H9 (cell line): ENCODE data around the gene TPCN2. TPM values are rescaled to one million over a fixed set of nuclear protein-coding genes. Genes with fewer than 3 reads are reported as not detected.
A peak's percentile ranks its signal among the peaks of the same experiment; 100 is the strongest.

Source experiments
- DNase-seq: peaks from one replicate; pipeline ENCODE4 v3.0.0-alpha.2; 2017
- H2AFZ ChIP-seq: one replicate; pipeline ENCODE4 v1.6.1; 2013; ENCODE audit warnings: mild to moderate bottlenecking, low read length, control low read depth, moderate library complexity
- H2AK5ac ChIP-seq: 2 replicates; pipeline ENCODE4 v1.6.1; 2013; ENCODE audit warnings: low read length, control low read depth, mixed read lengths; ENCODE audit not compliant: insufficient read length
- H2BK120ac ChIP-seq: one replicate; pipeline ENCODE4 v1.6.1; 2013; ENCODE audit warnings: low read depth, mild to moderate bottlenecking, low read length, control low read depth, inconsistent platforms; ENCODE audit not compliant: poor library complexity, severe bottlenecking
- H2BK12ac ChIP-seq: 2 replicates; pipeline ENCODE4 v1.6.1; 2013; ENCODE audit warnings: low read length, control low read depth, mixed read lengths, low read depth; ENCODE audit not compliant: insufficient read length
- H2BK15ac ChIP-seq: 2 replicates; pipeline ENCODE4 v1.6.1; 2013; ENCODE audit warnings: low read depth, low read length, control low read depth
- H2BK20ac ChIP-seq: one replicate; pipeline ENCODE4 v1.6.1; 2013; ENCODE audit warnings: low read depth, mild to moderate bottlenecking, low read length, control low read depth, inconsistent platforms; ENCODE audit not compliant: poor library complexity, severe bottlenecking
- H2BK5ac ChIP-seq: 2 replicates; pipeline ENCODE4 v1.6.1; 2013; ENCODE audit warnings: low read length, control low read depth, mixed read lengths; ENCODE audit not compliant: insufficient read length
- H3K14ac ChIP-seq: 2 replicates; pipeline ENCODE4 v1.6.1; 2013; ENCODE audit warnings: low read length, control low read depth; ENCODE audit not compliant: insufficient read depth
- H3K18ac ChIP-seq: 2 replicates; pipeline ENCODE4 v1.6.1; 2013; ENCODE audit warnings: low read depth, mild to moderate bottlenecking, mixed read lengths, low read length, control low read depth; ENCODE audit not compliant: insufficient read length
- H3K23ac ChIP-seq: 2 replicates; pipeline ENCODE4 v1.6.1; 2013; ENCODE audit warnings: low read length, control low read depth, mixed read lengths, low read depth; ENCODE audit not compliant: insufficient read length
- H3K23me2 ChIP-seq: 2 replicates; pipeline ENCODE4 v1.6.1; 2013; ENCODE audit warnings: low read depth, mild to moderate bottlenecking, mixed read lengths, low read length, control low read depth; ENCODE audit not compliant: insufficient read length, poor library complexity, severe bottlenecking
- H3K27ac ChIP-seq: 2 replicates; pipeline ENCODE4 v1.5.1; 2013; ENCODE audit warnings: low read length, control low read depth, mixed read lengths, low read depth; ENCODE audit not compliant: insufficient read length
- H3K27me3 ChIP-seq: 2 replicates; pipeline ENCODE4 v1.6.1; 2013; ENCODE audit warnings: low read length, control low read depth, inconsistent platforms; ENCODE audit not compliant: insufficient read depth
- H3K4ac ChIP-seq: 2 replicates; pipeline ENCODE4 v1.6.1; 2013; ENCODE audit warnings: low read depth, mild to moderate bottlenecking, control low read depth, inconsistent platforms, low read length, moderate library complexity
- H3K4me1 ChIP-seq: 2 replicates; pipeline ENCODE4 v1.6.1; 2013; ENCODE audit warnings: low read length, control low read depth, inconsistent platforms; ENCODE audit not compliant: insufficient read depth
- H3K4me2 ChIP-seq: 2 replicates; pipeline ENCODE4 v1.6.1; 2013; ENCODE audit warnings: low read length, control low read depth, mixed read lengths; ENCODE audit not compliant: insufficient read length, insufficient read depth
- H3K56ac ChIP-seq: 2 replicates; pipeline ENCODE4 v1.6.1; 2013; ENCODE audit warnings: low read depth, mild to moderate bottlenecking, mixed read lengths, low read length, control low read depth; ENCODE audit not compliant: insufficient read length
- H3K79me1 ChIP-seq: 2 replicates; pipeline ENCODE4 v1.6.1; 2013; ENCODE audit warnings: low read depth, mild to moderate bottlenecking, moderate library complexity, low read length, control low read depth, inconsistent platforms; ENCODE audit not compliant: insufficient read depth, poor library complexity, severe bottlenecking
- H3K79me2 ChIP-seq: 2 replicates; pipeline ENCODE4 v1.6.1; 2013; ENCODE audit warnings: low read length, control low read depth, inconsistent platforms; ENCODE audit not compliant: insufficient read depth
- H3K9ac ChIP-seq: 2 replicates; pipeline ENCODE4 v1.6.1; 2013; ENCODE audit warnings: low read length, control low read depth, mixed read lengths; ENCODE audit not compliant: insufficient read length; ENCODE audit errors: extremely low read depth
- H3K9me3 ChIP-seq: one replicate; pipeline ENCODE4 v1.6.1; 2013; ENCODE audit warnings: low read depth, low read length, inconsistent platforms; ENCODE audit not compliant: control insufficient read depth
- H3T11ph ChIP-seq: one replicate; pipeline ENCODE4 v1.6.1; 2013; ENCODE audit warnings: mild to moderate bottlenecking, low read length, control low read depth, inconsistent platforms
- H4K20me1 ChIP-seq: one replicate; pipeline ENCODE4 v1.6.1; 2013; ENCODE audit not compliant: control insufficient read depth, insufficient read length, insufficient read depth
- H4K5ac ChIP-seq: 2 replicates; pipeline ENCODE4 v1.6.1; 2013; ENCODE audit warnings: low read depth, mild to moderate bottlenecking, mixed read lengths, low read length, control low read depth; ENCODE audit not compliant: insufficient read length
- H4K8ac ChIP-seq: replicated peaks from 2 replicates; pipeline ENCODE4 v1.6.1; 2013; ENCODE audit warnings: low read length, control low read depth, mixed read lengths, low read depth; ENCODE audit not compliant: insufficient read length
- H4K91ac ChIP-seq: 2 replicates; pipeline ENCODE4 v1.6.1; 2013; ENCODE audit warnings: low read depth, mild to moderate bottlenecking, moderate library complexity, mixed read lengths, low read length, control low read depth; ENCODE audit not compliant: insufficient read length
- H3K27ac Mint-ChIP-seq, 3 experiments: 2 replicates in 2 of 3; 3 replicates in 1 of 3; pipeline ENCODE4 v1.8.0; 2020 to 2021; ENCODE audit warnings: mixed read lengths in 3 of 3, mild to moderate bottlenecking in 1 of 3, moderate library complexity in 1 of 3
- H3K27me3 Mint-ChIP-seq: 2 replicates; pipeline ENCODE4 v1.8.0; 2021; ENCODE audit warnings: low read depth, mild to moderate bottlenecking, moderate library complexity, mixed read lengths
- H3K36me3 Mint-ChIP-seq, 3 experiments: 2 replicates in 2 of 3; 3 replicates in 1 of 3; pipeline ENCODE4 v1.8.0; 2020 to 2021; ENCODE audit warnings: low read depth in 3 of 3, mixed read lengths in 3 of 3; ENCODE audit not compliant: insufficient read depth in 1 of 3
- H3K4me1 Mint-ChIP-seq, 2 experiments: 2 replicates each; pipeline ENCODE4 v1.8.0; 2020; ENCODE audit warnings: mixed read lengths in 2 of 2
- H3K4me3 Mint-ChIP-seq, 2 experiments: 2 replicates in 1 of 2; 3 replicates in 1 of 2; pipeline ENCODE4 v1.8.0; 2020 to 2021; ENCODE audit warnings: mild to moderate bottlenecking in 2 of 2, mixed read lengths in 2 of 2, moderate library complexity in 1 of 2
- H3K9me3 Mint-ChIP-seq, 2 experiments: 2 replicates in 1 of 2; 3 replicates in 1 of 2; pipeline ENCODE4 v1.8.0; 2020; ENCODE audit warnings: mild to moderate bottlenecking in 2 of 2, mixed read lengths in 2 of 2, moderate library complexity in 1 of 2
- CTCF ChIP-seq: fragments of 200-600 bp; sonication (generic); conservative IDR thresholded peaks from 3 replicates; pipeline ENCODE4 v1.8.0; 2021; ENCODE audit warnings: antibody characterized with exemption, mild to moderate bottlenecking
- WGBS: extraction: QIAGEN DNeasy Blood & Tissue Kit; methylation state at CpG from one replicate; pipeline ENCODE4 v1.1.7; 2013; ENCODE audit warnings: missing lambda C conversion rate, low lambda C conversion rate, mixed read lengths; ENCODE audit not compliant: insufficient read length; ENCODE audit errors: extremely low coverage; 5-methylcytosine and 5-hydroxymethylcytosine counted together
- total RNA-seq: library from RNA; stranded (reverse); gene quantifications from 2 replicates; pipeline ENCODE4 v1.2.1, GENCODE V29; 2021

Gene TPCN2
- total RNA-seq, 1 experiment from 2014 or later = 16.8 TPM

GRCh38 chr11:69154211-69154913, 105.6 kb downstream of the TPCN2 start:
- Histone ChIP-seq H3K4me1 (no peaks in the 10 kb centered on the region; the same call in 1 of the 2 replicates), H3K14ac (peak overlapping the region; percentile 67; the same call in 1 of the 2 replicates), H3K4ac (no peak overlapping the region), H2BK5ac (no peak overlapping the region), H3K79me1 (no peaks in the 10 kb centered on the region), H4K20me1 (no peaks in the 10 kb centered on the region), H3K27ac (no peak overlapping the region), H3K23ac (no peak overlapping the region), H3K27me3 (no peaks in the 10 kb centered on the region), H4K5ac (no peak overlapping the region), H3K9ac (no peak overlapping the region), H4K91ac (no peak overlapping the region), H3K9me3 (no peaks in the 10 kb centered on the region), H2BK12ac (no peak overlapping the region), H3K4me2 (no peak overlapping the region), H3T11ph (no peak overlapping the region), H2BK120ac (no peak overlapping the region), H3K23me2 (no peaks in the 10 kb centered on the region), H2BK15ac (no peak overlapping the region), H2BK20ac (no peak overlapping the region), H2AFZ (no peak overlapping the region), H4K8ac (no peak overlapping the region), H2AK5ac (no peak overlapping the region), H3K56ac (no peak overlapping the region), H3K79me2 (no peaks in the 10 kb centered on the region), H3K18ac (no peak overlapping the region)
- peak overlapping the region in 1 of 3 experiments; percentile 77; a peak in 1 of 7 replicates for H3K27ac Mint-ChIP-seq
- H3K4me1 Mint-ChIP-seq = peaks cover 26 to 33% of the 10 kb centered on the region in 2 experiments
- peaks cover 11% of the 10 kb centered on the region for H3K27me3 Mint-ChIP-seq
- DNase-seq = no peak
- H3K4me3 Mint-ChIP-seq = no peak overlapping the region
- no peak for TF ChIP-seq CTCF
- H3K36me3 Mint-ChIP-seq = peaks cover 0 to 11% (median 4%) of the 10 kb centered on the region in 3 experiments; a peak in 3 of 7 replicates
- WGBS = no CpG with 5 or more reads among the region's 21 CpGs
- H3K9me3 Mint-ChIP-seq = peaks cover 8% of the 10 kb centered on the region in 2 experiments
